PC-9 (cell line): ENCODE measurements around the gene ARHGEF3. TPM values are rescaled to one million over a fixed set of nuclear protein-coding genes. Genes with fewer than 3 reads are reported as not detected.
A peak's percentile ranks its signal among the peaks of the same experiment; 100 is the strongest.

Source experiments
- BruUV-seq: library from RNA; stranded (reverse); fragments of 400-500 nt; replicated peaks from 2 replicates; lab custom pipeline; 2021; lab: Mats Ljungman, UMichigan
- CTCF ChIA-PET: fragments of 300-600 bp; sonication (Branson Sonifier 250); formaldehyde crosslinking; loops from one replicate; lab custom pipeline; 2022; ENCODE audit warnings: antibody characterized with exemption; lab: Charles Lee
- POLR2A ChIA-PET: fragments of 300-600 bp; sonication (Branson Sonifier 250); formaldehyde crosslinking; loops from one replicate; lab custom pipeline; 2022; ENCODE audit warnings: antibody characterized with exemption; ENCODE audit not compliant: unreplicated experiment; lab: Charles Lee
- DNase-seq, 2 experiments: peaks; one replicate each; pipeline versions ENCODE4 v3.0.0 to v3.0.0-alpha.2; 2015 to 2022; ENCODE audit warnings: mixed read lengths in 1 of 2
- H2AFZ ChIP-seq: fragments of 200-600 bp; sonication (generic); 2 replicates; pipeline ENCODE4 v1.8.1; 2017; ENCODE audit warnings: antibody characterized with exemption
- H3F3A ChIP-seq: fragments of 200-600 bp; sonication (generic); 2 replicates; pipeline ENCODE4 v1.8.1; 2017; ENCODE audit warnings: antibody characterized with exemption, mild to moderate bottlenecking, low read depth; ENCODE audit not compliant: insufficient read depth
- H3K27ac ChIP-seq: fragments of 200-600 bp; sonication (generic); 2 replicates; pipeline ENCODE4 v1.6.1; 2016; ENCODE audit warnings: mixed run types
- H3K27me3 ChIP-seq: fragments of 200-600 bp; sonication (generic); 2 replicates; pipeline ENCODE4 v1.6.1; 2016; ENCODE audit warnings: low read depth, mixed run types; ENCODE audit not compliant: insufficient read depth
- H3K36me3 ChIP-seq: fragments of 200-600 bp; sonication (generic); 2 replicates; pipeline ENCODE4 v1.6.1; 2016; ENCODE audit warnings: low read depth, mixed run types
- H3K4me1 ChIP-seq: fragments of 200-600 bp; sonication (generic); replicated peaks from 2 replicates; pipeline ENCODE4 v1.6.1; 2016; ENCODE audit warnings: mixed run types; ENCODE audit not compliant: insufficient read depth
- H3K4me2 ChIP-seq: fragments of 200-600 bp; sonication (generic); 2 replicates; pipeline ENCODE4 v1.6.1; 2017; ENCODE audit warnings: mixed run types
- H3K4me3 ChIP-seq: fragments of 200-600 bp; sonication (generic); 2 replicates; pipeline ENCODE4 v1.6.1; 2016; ENCODE audit warnings: mixed run types
- H3K79me2 ChIP-seq: fragments of 200-600 bp; sonication (generic); 2 replicates; pipeline ENCODE4 v1.6.1; 2017; ENCODE audit warnings: low read depth, mixed run types
- H3K9me2 ChIP-seq: fragments of 200-600 bp; sonication (generic); 2 replicates; pipeline ENCODE4 v1.8.1; 2017; ENCODE audit warnings: mild to moderate bottlenecking; ENCODE audit not compliant: insufficient read depth
- H3K9me3 ChIP-seq: fragments of 200-600 bp; sonication (generic); 2 replicates; pipeline ENCODE4 v1.8.1; 2016; ENCODE audit warnings: low read depth; ENCODE audit not compliant: insufficient read depth
- H4K20me1 ChIP-seq: fragments of 200-600 bp; sonication (generic); 2 replicates; pipeline ENCODE4 v1.8.1; 2017; ENCODE audit not compliant: insufficient read depth
- EZH2 ChIP-seq: fragments of 200-600 bp; sonication (generic); IDR thresholded peaks from 2 replicates; pipeline ENCODE4 v1.8.0; 2017; ENCODE audit warnings: antibody characterized with exemption, low read depth
- intact Hi-C: fragments of 100-400 bp; cut with micrococcal nuclease; formaldehyde crosslinking; loops from one replicate; pipeline ENCODE4 v1.10.0; 2022; ENCODE audit not compliant: unreplicated experiment
- total RNA-seq: library from RNA; stranded (reverse); gene quantifications from 2 replicates; pipeline ENCODE4 v1.2.3, GENCODE V29; 2021
- TF ChIP-seq, protein P1 (sequence below): fragments of 200-600 bp; sonication (generic); conservative IDR thresholded peaks from 2 replicates; pipeline ENCODE4 v1.6.1; 2017; ENCODE audit warnings: mixed run types, antibody characterized with exemption, mild to moderate bottlenecking, moderate library complexity

Gene ARHGEF3
- total RNA-seq, 1 experiment from 2014 or later = 49.2 TPM

DNA sequence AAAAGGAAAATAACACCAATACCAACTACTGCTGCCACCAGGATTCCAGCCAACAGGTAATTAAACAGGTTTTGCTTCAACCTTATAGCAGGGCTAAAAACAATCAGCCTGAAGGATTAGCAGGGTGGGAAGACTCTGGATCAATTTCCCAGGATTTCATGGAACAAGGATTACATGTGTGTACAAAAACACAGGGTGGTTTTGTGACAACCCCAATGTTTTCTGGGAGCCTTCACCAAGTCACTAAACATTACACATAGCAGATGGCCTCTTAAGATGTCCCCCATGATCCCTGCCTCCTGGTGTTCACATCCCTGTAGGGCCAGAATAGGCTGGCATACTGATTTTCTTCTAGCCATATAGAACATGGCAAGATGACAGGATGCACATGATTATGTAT, 42.8 kb upstream of the ARHGEF3 start:
- no peaks in the 10 kb centered on the region for H3K36me3 ChIP-seq
- no peak for DNase-seq
- no peaks in the 10 kb centered on the region for H4K20me1 ChIP-seq
- no peaks in the 10 kb centered on the region for H3K9me3 ChIP-seq
- H3K4me3 ChIP-seq = no peak overlapping the region
- no peaks in the 10 kb centered on the region for H3K9me2 ChIP-seq
- CTCF ChIA-PET = no interaction called here
- TF ChIP-seq, protein P1, sequence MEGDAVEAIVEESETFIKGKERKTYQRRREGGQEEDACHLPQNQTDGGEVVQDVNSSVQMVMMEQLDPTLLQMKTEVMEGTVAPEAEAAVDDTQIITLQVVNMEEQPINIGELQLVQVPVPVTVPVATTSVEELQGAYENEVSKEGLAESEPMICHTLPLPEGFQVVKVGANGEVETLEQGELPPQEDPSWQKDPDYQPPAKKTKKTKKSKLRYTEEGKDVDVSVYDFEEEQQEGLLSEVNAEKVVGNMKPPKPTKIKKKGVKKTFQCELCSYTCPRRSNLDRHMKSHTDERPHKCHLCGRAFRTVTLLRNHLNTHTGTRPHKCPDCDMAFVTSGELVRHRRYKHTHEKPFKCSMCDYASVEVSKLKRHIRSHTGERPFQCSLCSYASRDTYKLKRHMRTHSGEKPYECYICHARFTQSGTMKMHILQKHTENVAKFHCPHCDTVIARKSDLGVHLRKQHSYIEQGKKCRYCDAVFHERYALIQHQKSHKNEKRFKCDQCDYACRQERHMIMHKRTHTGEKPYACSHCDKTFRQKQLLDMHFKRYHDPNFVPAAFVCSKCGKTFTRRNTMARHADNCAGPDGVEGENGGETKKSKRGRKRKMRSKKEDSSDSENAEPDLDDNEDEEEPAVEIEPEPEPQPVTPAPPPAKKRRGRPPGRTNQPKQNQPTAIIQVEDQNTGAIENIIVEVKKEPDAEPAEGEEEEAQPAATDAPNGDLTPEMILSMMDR = no peak
- TF ChIP-seq EZH2 = no peak
- no TSS peak for BruUV-seq
- H3K27ac ChIP-seq = no peak overlapping the region
- POLR2A ChIA-PET = interaction anchor here (0.6 kb wide), 1 partner anchor 47 kb away, joined by 3 read pairs; no protein-coding TSS in a partner anchor
- H3K27me3 ChIP-seq = no peaks in the 10 kb centered on the region
- H2AFZ ChIP-seq = no peak overlapping the region
- no peaks in the 10 kb centered on the region for H3F3A ChIP-seq
- H3K79me2 ChIP-seq = no peaks in the 10 kb centered on the region
- no peak overlapping the region for H3K4me2 ChIP-seq
- intact Hi-C loops = no loop called here
- peaks cover 13% of the 10 kb centered on the region; the same call in 1 of the 2 replicates for H3K4me1 ChIP-seq

- H3K4me2 ChIP-seq = peak overlapping the region; percentile 13; the same call in 1 of the 2 replicates
- no TSS peak for BruUV-seq
Measured at GRCh38 chr3:56839784-56840715, 38.3 kb upstream of the ARHGEF3 start.

DNA sequence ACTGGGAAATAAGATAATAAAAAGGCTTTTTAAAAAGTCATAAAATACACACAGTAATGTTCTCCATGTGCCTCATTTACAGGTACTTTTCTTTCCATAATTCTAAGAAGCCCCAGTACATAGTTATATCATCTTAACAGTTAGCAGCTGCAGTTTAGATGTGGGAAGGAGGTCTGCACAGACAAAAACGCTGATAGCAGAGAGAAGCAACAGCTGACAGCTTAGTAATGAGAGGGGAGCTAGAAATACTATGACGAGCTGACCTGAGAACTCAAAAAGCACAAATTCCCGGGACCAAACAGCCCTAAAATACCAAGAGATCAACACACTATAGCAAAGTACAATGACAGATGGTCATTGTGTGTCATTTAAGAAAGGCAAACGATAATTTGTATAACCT, 36.7 kb upstream of the ARHGEF3 start:
- BruUV-seq = no TSS peak
- H3K9me3 ChIP-seq = no peaks in the 10 kb centered on the region
- 0 out of 2 replicates have a peak, but pooled peaks cover 4% of the 10 kb centered on the region for H3F3A ChIP-seq
- no peaks in the 10 kb centered on the region for H4K20me1 ChIP-seq
- H3K4me1 ChIP-seq = peaks cover 36% of the 10 kb centered on the region
- no peaks in the 10 kb centered on the region for H3K27me3 ChIP-seq
- no peak overlapping the region for H3K27ac ChIP-seq
- H3K4me2 ChIP-seq = no peak overlapping the region
- intact Hi-C loops = no loop called here
- no peaks in the 10 kb centered on the region; the same call in 1 of the 2 replicates for H3K9me2 ChIP-seq
- no peaks in the 10 kb centered on the region for H3K36me3 ChIP-seq
- H2AFZ ChIP-seq = no peak overlapping the region
- H3K79me2 ChIP-seq = no peaks in the 10 kb centered on the region
- ChIA-PET CTCF (no interaction called here), POLR2A (interaction anchor here (0.7 kb wide), 1 partner anchor 9 kb away, joined by 5 read pairs; no protein-coding TSS in a partner anchor)
- DNase-seq = no peak
- H3K4me3 ChIP-seq = no peak overlapping the region
- no peak for TF ChIP-seq EZH2
- TF ChIP-seq, protein P1 = no peak

More at GRCh38 chr3:56839784-56840715, 38.3 kb upstream of the ARHGEF3 start:
- Histone ChIP-seq H3F3A (0 out of 2 replicates have a peak, but pooled peaks cover 4% of the 10 kb centered on the region), H3K27me3 (no peaks in the 10 kb centered on the region), H3K4me1 (peaks cover 36% of the 10 kb centered on the region), H3K79me2 (no peaks in the 10 kb centered on the region), H4K20me1 (no peaks in the 10 kb centered on the region), H3K36me3 (no peaks in the 10 kb centered on the region), H3K9me3 (no peaks in the 10 kb centered on the region), H2AFZ (no peak overlapping the region), H3K4me3 (no peak overlapping the region), H3K27ac (0 out of 2 replicates have a peak overlapping the region, but pooled peaks have one; percentile 5), H3K9me2 (no peaks in the 10 kb centered on the region)
- CTCF ChIA-PET = interaction anchor here (0.8 kb wide), 1 partner anchor 45 kb away, joined by 4 read pairs; no protein-coding TSS in a partner anchor
- peak; percentile 8 to 42 for DNase-seq
- TF ChIP-seq, protein P1 = no peak
- TF ChIP-seq EZH2 = no peak
- POLR2A ChIA-PET = interaction anchor here (0.6 to 0.7 kb wide), 3 partner anchors 8 to 1350 kb away, joined by 4 to 5 read pairs (median 5); no protein-coding TSS in a partner anchor
- intact Hi-C loops = no loop called here
